ENCODE results near the gene CHMP2A.

Gene CHMP2A

GRCh38 chr19:58519355-58520256 is 35.3 kb downstream of the CHMP2A start, which contains the start of gene ZBTB45 (continued):
- TF ChIP-seq ZNF639 (tag by site-specific recombination; IDR thresholded peaks at IDR 0.05) (peak; percentile 97), ZNF433 (tag by site-specific recombination; IDR thresholded peaks at IDR 0.05; ENCODE audit: low read depth) (no peak), PRDM6 (tag by site-specific recombination; IDR thresholded peaks at IDR 0.05) (no peak), MEIS1 (CRISPR knock-in tag; IDR thresholded peaks at IDR 0.05; ENCODE audit: borderline replicate concordance) (no peak), ZBTB11 (tag by site-specific recombination; conservative IDR thresholded peaks at IDR 0.05; ENCODE audit: low read depth) (peak; percentile 100), MZF1 (tag by site-specific recombination; IDR thresholded peaks at IDR 0.05; ENCODE audit: borderline replicate concordance) (peak; percentile 63; the same call in 1 of the 2 replicates), ZNF692 (tag by site-specific recombination; IDR thresholded peaks at IDR 0.05) (peak; percentile 94), KLF10 (tag by site-specific recombination; IDR thresholded peaks at IDR 0.05) (peak; percentile 94), ZNF624 (tag by site-specific recombination; IDR thresholded peaks at IDR 0.05) (no peak), ZNF530 (tag by site-specific recombination; IDR thresholded peaks at IDR 0.05; ENCODE audit: low read depth) (no peak), ZNF202 (tag by site-specific recombination; IDR thresholded peaks at IDR 0.05; ENCODE audit: borderline replicate concordance) (no peak), ZNF549 (tag by site-specific recombination; IDR thresholded peaks at IDR 0.05) (no peak), ZBTB10 (tag by site-specific recombination; IDR thresholded peaks at IDR 0.05) (peak; percentile 99), ZBTB1 (tag by site-specific recombination; IDR thresholded peaks at IDR 0.05) (peak; percentile 65; the same call in 1 of the 2 replicates), ZNF792 (tag by site-specific recombination; IDR thresholded peaks at IDR 0.05) (peak; percentile 75; the same call in 1 of the 2 replicates), ZNF768 (tag by site-specific recombination; IDR thresholded peaks at IDR 0.05) (peak; percentile 72), HOXA7 (CRISPR knock-in tag; IDR thresholded peaks at IDR 0.05; ENCODE audit: borderline replicate concordance) (no peak), ZFP69B (tag by site-specific recombination; IDR thresholded peaks at IDR 0.05) (peak; percentile 91), ZNF658 (tag by site-specific recombination; IDR thresholded peaks at IDR 0.05) (no peak), ZNF350 (tag by site-specific recombination; IDR thresholded peaks at IDR 0.05) (peak; percentile 19; the same call in 1 of the 2 replicates), ZBTB20 (tag by site-specific recombination; IDR thresholded peaks at IDR 0.05) (peak; percentile 80), ZNF140 (tag by site-specific recombination; IDR thresholded peaks at IDR 0.05) (no peak), ZNF610 (tag by site-specific recombination; IDR thresholded peaks at IDR 0.05; ENCODE audit: borderline replicate concordance) (peak; percentile 83; the same call in 1 of the 2 replicates), PBX3 (CRISPR knock-in tag; IDR thresholded peaks at IDR 0.05) (peak; percentile 99)
